Progenitor cell of endocrine pancreas (in vitro differentiated cells): ENCODE results near the gene BAIAP3. TPM values are rescaled to one million over a fixed set of nuclear protein-coding genes. Genes with fewer than 3 reads are reported as not detected.
A peak's percentile ranks its signal among the peaks of the same experiment; 100 is the strongest.

ENCODE experiments used
- DNase-seq: peaks from one replicate; pipeline ENCODE4 v3.0.0; 2021; ENCODE audit warnings: low spot score; ENCODE audit not compliant: unreplicated experiment
- H3K27ac Mint-ChIP-seq: 2 replicates; pipeline ENCODE4 v1.8.0; 2021; ENCODE audit warnings: mild to moderate bottlenecking, moderate library complexity, mixed read lengths
- H3K27me3 Mint-ChIP-seq: 2 replicates; pipeline ENCODE4 v1.8.0; 2021; ENCODE audit warnings: mixed read lengths
- H3K36me3 Mint-ChIP-seq: 2 replicates; pipeline ENCODE4 v1.8.0; 2022; ENCODE audit warnings: mixed read lengths; ENCODE audit not compliant: insufficient read depth
- H3K4me1 Mint-ChIP-seq: 2 replicates; pipeline ENCODE4 v1.8.0; 2021; ENCODE audit warnings: low read depth, mixed read lengths
- H3K4me3 Mint-ChIP-seq: 2 replicates; pipeline ENCODE4 v1.8.0; 2021; ENCODE audit warnings: low read depth, mild to moderate bottlenecking, moderate library complexity, mixed read lengths
- H3K9me3 Mint-ChIP-seq: 2 replicates; pipeline ENCODE4 v1.8.0; 2021; ENCODE audit warnings: low read depth, mixed read lengths
- total RNA-seq: library from RNA; stranded (reverse); gene quantifications from 2 replicates; pipeline ENCODE4 v1.2.1, GENCODE V29; 2021
- TF ChIP-seq, protein P1 (sequence below): fragments of 200-600 bp; sonication (generic); IDR thresholded peaks from one replicate; pipeline ENCODE4 v1.5.0; 2021; ENCODE audit warnings: antibody characterized with exemption, mild to moderate bottlenecking; ENCODE audit not compliant: unreplicated experiment

BAIAP3 gene
- total RNA-seq, 1 donor from 2014 or later: 17.5 TPM

DNA sequence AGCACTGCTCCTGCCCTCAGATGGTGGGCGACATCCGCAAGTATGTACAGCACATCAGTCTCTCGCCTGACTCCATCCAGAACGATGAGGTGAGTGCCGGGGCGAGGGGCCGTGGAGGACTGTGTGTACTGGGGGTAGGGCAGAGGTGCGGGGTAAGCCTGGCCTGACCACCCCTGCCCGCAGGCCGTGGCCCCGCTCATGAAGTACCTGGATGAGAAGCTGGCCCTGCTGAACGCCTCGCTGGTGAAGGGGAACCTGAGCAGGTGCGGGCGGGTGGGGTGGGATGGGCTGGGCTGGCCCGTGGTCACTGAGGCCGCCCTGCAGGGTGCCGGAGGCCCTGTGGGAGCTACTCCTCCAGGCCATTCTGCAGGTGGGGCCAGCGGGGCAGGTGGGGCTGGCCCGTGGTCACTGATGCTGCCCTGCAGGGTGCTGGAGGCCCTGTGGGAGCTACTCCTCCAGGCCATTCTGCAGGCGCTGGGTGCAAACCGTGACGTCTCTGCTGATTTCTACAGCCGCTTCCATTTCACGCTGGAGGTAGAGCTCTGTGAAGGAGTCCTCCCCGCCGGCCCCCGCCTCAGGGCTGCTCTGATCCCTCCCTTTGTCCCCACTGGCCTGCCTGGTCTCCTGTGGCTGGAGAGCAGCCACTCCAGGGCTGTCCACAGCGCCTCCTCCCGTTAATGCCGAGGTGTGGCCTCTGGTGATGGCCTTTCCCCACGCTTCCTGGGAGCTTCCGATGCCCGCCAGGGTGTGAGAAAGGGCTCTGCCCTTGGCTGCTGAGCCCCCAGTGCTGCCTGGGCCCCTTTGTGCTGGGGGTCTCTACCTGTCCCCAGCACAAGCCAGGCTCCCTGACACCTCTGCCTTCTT lies 13.2 kb downstream of the BAIAP3 start:
- H3K27me3 Mint-ChIP-seq: no peaks in the 10 kb centered on the region
- H3K9me3 Mint-ChIP-seq: no peaks in the 10 kb centered on the region
- no peak overlapping the region for H3K27ac Mint-ChIP-seq
- H3K36me3 Mint-ChIP-seq: no peaks in the 10 kb centered on the region
- TF ChIP-seq, protein P1, sequence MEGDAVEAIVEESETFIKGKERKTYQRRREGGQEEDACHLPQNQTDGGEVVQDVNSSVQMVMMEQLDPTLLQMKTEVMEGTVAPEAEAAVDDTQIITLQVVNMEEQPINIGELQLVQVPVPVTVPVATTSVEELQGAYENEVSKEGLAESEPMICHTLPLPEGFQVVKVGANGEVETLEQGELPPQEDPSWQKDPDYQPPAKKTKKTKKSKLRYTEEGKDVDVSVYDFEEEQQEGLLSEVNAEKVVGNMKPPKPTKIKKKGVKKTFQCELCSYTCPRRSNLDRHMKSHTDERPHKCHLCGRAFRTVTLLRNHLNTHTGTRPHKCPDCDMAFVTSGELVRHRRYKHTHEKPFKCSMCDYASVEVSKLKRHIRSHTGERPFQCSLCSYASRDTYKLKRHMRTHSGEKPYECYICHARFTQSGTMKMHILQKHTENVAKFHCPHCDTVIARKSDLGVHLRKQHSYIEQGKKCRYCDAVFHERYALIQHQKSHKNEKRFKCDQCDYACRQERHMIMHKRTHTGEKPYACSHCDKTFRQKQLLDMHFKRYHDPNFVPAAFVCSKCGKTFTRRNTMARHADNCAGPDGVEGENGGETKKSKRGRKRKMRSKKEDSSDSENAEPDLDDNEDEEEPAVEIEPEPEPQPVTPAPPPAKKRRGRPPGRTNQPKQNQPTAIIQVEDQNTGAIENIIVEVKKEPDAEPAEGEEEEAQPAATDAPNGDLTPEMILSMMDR: no peak
- peaks cover 7% of the 10 kb centered on the region for H3K4me1 Mint-ChIP-seq
- no peak for DNase-seq
- no peak overlapping the region for H3K4me3 Mint-ChIP-seq

DNA sequence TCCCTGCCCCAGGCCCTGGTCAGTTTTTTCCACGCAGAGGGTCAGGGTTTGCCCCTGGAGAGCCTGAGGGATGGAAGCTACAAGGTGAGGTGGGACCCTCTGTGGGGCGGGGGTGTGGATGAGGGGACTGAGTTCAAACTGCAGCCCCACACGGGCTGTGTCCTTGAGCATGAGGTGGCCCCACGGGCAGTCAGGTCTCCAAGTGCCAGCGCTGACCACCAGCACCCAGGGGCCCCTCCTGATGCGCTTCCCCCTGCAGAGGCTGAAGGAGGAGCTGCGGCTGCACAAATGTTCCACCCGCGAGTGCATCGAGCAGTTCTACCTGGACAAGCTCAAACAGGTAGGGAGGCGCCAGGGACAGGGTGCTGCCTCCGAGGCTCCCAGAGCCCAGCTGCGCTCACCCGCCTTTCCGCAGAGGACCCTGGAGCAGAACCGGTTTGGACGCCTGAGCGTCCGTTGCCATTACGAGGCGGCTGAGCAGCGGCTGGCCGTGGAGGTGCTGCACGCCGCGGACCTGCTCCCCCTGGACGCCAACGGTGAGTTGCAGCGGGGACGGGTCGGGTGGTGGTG lies 13.9 kb downstream of the BAIAP3 start:
- Mint-ChIP-seq H3K36me3 (no peaks in the 10 kb centered on the region), H3K27ac (no peak overlapping the region), H3K9me3 (no peaks in the 10 kb centered on the region), H3K4me1 (peaks cover 10% of the 10 kb centered on the region), H3K27me3 (no peaks in the 10 kb centered on the region), H3K4me3 (no peak overlapping the region)
- no peak for DNase-seq
- TF ChIP-seq, protein P1: no peak

DNA sequence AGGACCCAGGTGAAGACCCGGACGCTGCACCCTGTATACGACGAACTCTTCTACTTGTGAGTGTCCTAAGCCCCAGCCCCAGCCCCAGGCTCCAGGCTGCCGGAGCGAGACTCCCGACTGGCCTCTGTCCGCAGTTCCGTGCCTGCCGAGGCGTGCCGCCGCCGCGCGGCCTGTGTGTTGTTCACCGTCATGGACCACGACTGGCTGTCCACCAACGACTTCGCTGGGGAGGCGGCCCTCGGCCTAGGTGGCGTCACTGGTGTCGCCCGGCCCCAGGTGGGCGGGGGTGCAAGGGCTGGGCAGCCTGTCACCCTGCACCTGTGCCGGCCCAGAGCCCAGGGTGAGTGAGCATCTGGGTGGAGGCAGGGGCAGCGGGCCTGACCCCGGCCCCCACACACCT lies 14.5 kb downstream of the BAIAP3 start:
- Mint-ChIP-seq H3K4me3 (no peak overlapping the region), H3K9me3 (no peaks in the 10 kb centered on the region), H3K27me3 (no peaks in the 10 kb centered on the region), H3K36me3 (no peaks in the 10 kb centered on the region), H3K27ac (no peak overlapping the region), H3K4me1 (peaks cover 13% of the 10 kb centered on the region)
- DNase-seq: no peak
- TF ChIP-seq, protein P1: no peak

DNA sequence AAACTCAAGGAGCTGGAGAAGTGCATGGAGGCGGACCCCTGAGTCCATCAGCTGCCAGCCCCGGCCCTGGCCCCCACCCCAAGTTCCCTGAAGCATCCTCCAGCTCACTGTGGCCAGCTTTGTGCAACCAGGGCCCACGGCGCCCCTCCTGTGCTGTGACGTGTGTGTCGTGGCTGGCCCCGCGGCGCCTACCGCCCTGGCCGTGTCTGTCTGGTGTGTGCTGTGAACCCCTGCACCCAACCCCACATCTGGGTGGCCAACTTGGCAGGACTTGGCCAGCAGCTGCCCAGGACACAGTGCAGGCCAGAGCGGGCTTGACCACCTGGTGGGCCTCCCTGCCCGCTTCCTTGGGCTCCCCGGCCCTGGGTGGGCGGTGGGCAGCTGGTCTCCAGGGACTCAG lies 15.0 kb downstream of the BAIAP3 start:
- no peak overlapping the region for H3K4me3 Mint-ChIP-seq
- DNase-seq: no peak
- TF ChIP-seq, protein P1: no peak
- H3K36me3 Mint-ChIP-seq: no peaks in the 10 kb centered on the region
- H3K27me3 Mint-ChIP-seq: no peaks in the 10 kb centered on the region
- H3K9me3 Mint-ChIP-seq: no peaks in the 10 kb centered on the region
- peaks cover 10% of the 10 kb centered on the region for H3K4me1 Mint-ChIP-seq
- H3K27ac Mint-ChIP-seq: no peak overlapping the region

DNA sequence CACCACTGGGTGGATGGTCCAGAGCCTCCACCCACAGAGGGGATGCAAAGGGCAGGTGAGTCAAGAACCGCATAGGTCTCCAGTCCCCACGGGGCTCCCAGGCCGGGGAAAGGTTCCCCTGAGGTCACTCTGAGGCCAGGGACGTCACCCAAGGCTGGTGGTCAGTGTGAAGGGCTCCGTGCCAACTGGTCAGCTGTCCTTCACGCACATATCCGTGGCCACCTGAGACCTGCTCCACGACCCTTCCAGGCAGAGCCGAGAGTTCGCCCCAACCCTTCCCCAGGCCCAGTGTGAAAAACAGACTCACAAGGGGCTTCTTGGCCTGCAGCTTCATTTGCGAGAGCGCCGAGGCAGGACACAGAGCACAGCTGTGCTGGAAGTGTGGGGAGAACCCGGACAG lies 15.5 kb downstream of the BAIAP3 start:
- TF ChIP-seq, protein P1: no peak
- Mint-ChIP-seq H3K9me3 (no peaks in the 10 kb centered on the region), H3K4me3 (peak overlapping the region; percentile 26), H3K27ac (no peak overlapping the region), H3K27me3 (no peaks in the 10 kb centered on the region), H3K4me1 (peaks cover 9% of the 10 kb centered on the region), H3K36me3 (no peaks in the 10 kb centered on the region)
- DNase-seq: no peak
